Esophagus muscularis mucosa (tissue), 4 donors: ENCODE data around the gene JMJD4. TPM values are rescaled to one million over a fixed set of nuclear protein-coding genes. Genes with fewer than 3 reads are reported as not detected.

ENCODE experiments used
- DNase-seq: peaks from one replicate; pipeline ENCODE4 v3.0.0-alpha.2; 2017; ENCODE audit errors: extremely low spot score
- H3K27ac ChIP-seq, 4 donors: fragments of 200-600 bp; sonication (generic); replicated peaks in 1 of 4; 1 replicate in 3 of 4; 2 replicates in 1 of 4; pipeline ENCODE4 v1.5.1; 2016 to 2019; ENCODE audit warnings: mild to moderate bottlenecking in 1 of 4
- H3K27me3 ChIP-seq, 4 donors: fragments of 200-600 bp; sonication (generic); one replicate each; pipeline versions ENCODE4 v1.5.1 to v1.6.0; 2016 to 2019
- H3K36me3 ChIP-seq, 4 donors: fragments of 200-600 bp; sonication (generic); one replicate each; pipeline ENCODE4 v1.5.1; 2016 to 2019
- H3K4me1 ChIP-seq, 4 donors: fragments of 200-600 bp; sonication (generic); one replicate each; pipeline ENCODE4 v1.5.1; 2016 to 2019
- H3K4me3 ChIP-seq, 4 donors: fragments of 200-600 bp; sonication (generic); 1 replicate in 2 of 4; 2 replicates in 2 of 4; pipeline ENCODE4 v1.5.1; 2016 to 2019; ENCODE audit warnings: mild to moderate bottlenecking in 4 of 4, moderate library complexity in 1 of 4
- H3K9me3 ChIP-seq, 4 donors: fragments of 200-600 bp; sonication (generic); 1 replicate in 3 of 4; 2 replicates in 1 of 4; pipeline ENCODE4 v1.5.1; 2016 to 2019
- CTCF ChIP-seq, 3 experiments: fragments of 200-600 bp in 2 of 3; fragments of 450-650 bp in 1 of 3; sonication (generic) in 2 of 3; IDR thresholded peaks; one replicate each; pipeline ENCODE4 v1.5.1; 2017 to 2019; ENCODE audit warnings: antibody characterized with exemption in 3 of 3, mild to moderate bottlenecking in 2 of 3, moderate library complexity in 1 of 3
- EP300 ChIP-seq: sonication (generic); formaldehyde crosslinking; IDR thresholded peaks from one replicate; pipeline ENCODE4 v1.6.1; 2017; ENCODE audit warnings: antibody characterized with exemption
- POLR2A ChIP-seq: fragments of 450-650 bp; IDR thresholded peaks from one replicate; pipeline ENCODE4 v1.6.1; 2017; ENCODE audit warnings: antibody characterized with exemption, moderate library complexity, mild to moderate bottlenecking, low read depth
- POLR2AphosphoS5 ChIP-seq, 2 donors: sonication (generic); formaldehyde crosslinking; IDR thresholded peaks; one replicate each; pipeline ENCODE4 v1.6.1; 2017; ENCODE audit warnings: antibody characterized with exemption in 2 of 2
- WGBS: methylation state at CpG from one replicate; pipeline ENCODE4 v1.1.5; 2018; 5-methylcytosine and 5-hydroxymethylcytosine counted together
- intact Hi-C: fragments of 100-400 bp; cut with DNase I; formaldehyde crosslinking; loops from one replicate; pipeline ENCODE4 v1.15.1; 2023
- total RNA-seq, 4 donors: library from RNA; depleted of rRNA; stranded (reverse); fragments of >200 nt; gene quantifications; one replicate each; pipeline versions ENCODE4 v1.1.0 to v1.2.1, GENCODE V29; 2016

Gene JMJD4
- total RNA-seq, 4 donors from 2014 or later = 10.8 to 18.4 (median 14.2) TPM

GRCh38 chr1:227766653-227767277 is 31.7 kb upstream of the JMJD4 start:
- 78% methylated on average over 10 of the region's 19 CpGs for WGBS
- Histone ChIP-seq H3K27me3 (no peaks in the 10 kb centered on the region), H3K27ac (no peak overlapping the region), H3K9me3 (no peaks in the 10 kb centered on the region), H3K4me1 (peaks cover 17 to 32% (median 24%) of the 10 kb centered on the region in 4 donors), H3K4me3 (no peak overlapping the region), H3K36me3 (peaks cover 7 to 75% (median 59%) of the 10 kb centered on the region in 4 donors)
- DNase-seq = no peak
- intact Hi-C loops = loop anchor here (10.0 kb wide), 1 partner anchor 318 kb away; the partner anchor contains the start of gene ARF1
- TF ChIP-seq CTCF (IDR thresholded peaks at IDR 0.05) (no peak), POLR2AphosphoS5 (IDR thresholded peaks at IDR 0.05) (no peak), POLR2A (no peak), EP300 (no peak)

GRCh38 chr1:227766015-227766634 is 31.0 kb upstream of the JMJD4 start:
- peaks cover 7 to 75% (median 60%) of the 10 kb centered on the region in 4 donors for H3K36me3 ChIP-seq
- no peak overlapping the region for H3K27ac ChIP-seq
- intact Hi-C loops = loop anchor here (10.0 kb wide), 1 partner anchor 319 kb away; the partner anchor contains the start of gene ARF1
- H3K27me3 ChIP-seq = no peaks in the 10 kb centered on the region
- peaks cover 17 to 34% (median 25%) of the 10 kb centered on the region in 4 donors for H3K4me1 ChIP-seq
- no peaks in the 10 kb centered on the region for H3K9me3 ChIP-seq
- 63% methylated on average over 13 of the region's 17 CpGs for WGBS
- H3K4me3 ChIP-seq = no peak overlapping the region
- no peak for DNase-seq
- TF ChIP-seq EP300 (no peak), POLR2A (no peak), POLR2AphosphoS5 (IDR thresholded peaks at IDR 0.05) (no peak), CTCF (IDR thresholded peaks at IDR 0.05) (no peak)

GRCh38 chr1:227765261-227766014 is 30.3 kb upstream of the JMJD4 start:
- 94% methylated on average over 6 of the region's 8 CpGs for WGBS
- H3K4me1 ChIP-seq = peaks cover 17 to 38% (median 28%) of the 10 kb centered on the region in 4 donors
- no peak overlapping the region for H3K27ac ChIP-seq
- H3K9me3 ChIP-seq = no peaks in the 10 kb centered on the region
- H3K4me3 ChIP-seq = no peak overlapping the region
- no peak for TF ChIP-seq POLR2AphosphoS5 (IDR thresholded peaks at IDR 0.05)
- TF ChIP-seq EP300 = no peak
- TF ChIP-seq POLR2A = no peak
- no peak for TF ChIP-seq CTCF (IDR thresholded peaks at IDR 0.05)
- intact Hi-C loops = loop anchor here (10.0 kb wide), 1 partner anchor 319 kb away; the partner anchor contains the start of gene ARF1
- H3K36me3 ChIP-seq = peaks cover 7 to 74% (median 58%) of the 10 kb centered on the region in 4 donors
- DNase-seq = no peak
- no peaks in the 10 kb centered on the region for H3K27me3 ChIP-seq

- Histone ChIP-seq H3K4me1 (peaks cover 30 to 52% (median 41%) of the 10 kb centered on the region in 4 donors), H3K27me3 (no peaks in the 10 kb centered on the region), H3K4me3 (no peak overlapping the region), H3K36me3 (peaks cover 7 to 72% (median 52%) of the 10 kb centered on the region in 4 donors), H3K27ac (no peak overlapping the region), H3K9me3 (no peaks in the 10 kb centered on the region)
- DNase-seq = no peak
- intact Hi-C loops = loop anchor here (10.0 kb wide), 1 partner anchor 321 kb away; the partner anchor contains the start of gene ARF1
- 60% methylated on average over 7 of the region's 7 CpGs for WGBS
- no peak for TF ChIP-seq POLR2A
- TF ChIP-seq POLR2AphosphoS5 (IDR thresholded peaks at IDR 0.05) = no peak
- TF ChIP-seq EP300 = no peak
- TF ChIP-seq CTCF (IDR thresholded peaks at IDR 0.05) = no peak
These were observed 28.9 kb upstream of the JMJD4 start for GRCh38 chr1:227764019-227764391.
